GM21723 (cell line): Measurements from ENCODE around the gene TMEM131.

Experiments
- ATAC-seq: cut with Tn5 transposase; IDR thresholded peaks from one replicate; pipeline ENCODE4 v1.9.1; 2021; ENCODE audit warnings: mild to moderate bottlenecking, moderate library complexity; ENCODE audit not compliant: unreplicated experiment

Gene TMEM131

DNA sequence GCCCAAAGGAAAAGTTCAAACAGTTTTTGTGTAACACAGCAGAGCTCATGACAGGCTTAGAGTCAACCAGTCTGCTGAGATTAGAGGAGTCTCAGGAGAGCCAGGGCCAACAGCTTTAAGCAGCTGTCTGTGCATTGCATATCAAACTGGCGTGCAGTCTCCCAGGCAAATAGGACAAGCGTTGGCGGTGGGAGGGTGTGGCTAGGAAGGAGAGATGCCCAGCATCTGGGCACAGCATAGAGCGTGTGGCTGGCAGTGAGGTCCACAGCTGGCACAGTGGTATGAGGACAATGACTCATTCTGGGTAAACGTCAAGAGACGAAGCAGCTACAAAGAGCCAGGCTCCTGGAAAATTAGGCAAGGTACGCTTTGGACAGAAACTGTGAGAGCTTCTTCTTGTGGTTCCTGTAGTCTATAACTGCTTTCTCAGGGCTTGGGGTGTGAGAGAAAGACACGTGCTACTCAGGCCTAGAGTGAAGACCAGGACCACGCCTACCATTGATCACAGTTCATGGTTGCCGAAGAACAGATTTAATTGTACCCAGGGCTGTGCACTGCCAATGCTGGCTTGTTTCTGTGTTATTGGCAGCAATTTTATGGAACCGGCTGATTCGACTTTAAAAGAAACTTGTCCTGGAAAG, 267.5 kb downstream of the TMEM131 start:
- no peak for ATAC-seq

DNA sequence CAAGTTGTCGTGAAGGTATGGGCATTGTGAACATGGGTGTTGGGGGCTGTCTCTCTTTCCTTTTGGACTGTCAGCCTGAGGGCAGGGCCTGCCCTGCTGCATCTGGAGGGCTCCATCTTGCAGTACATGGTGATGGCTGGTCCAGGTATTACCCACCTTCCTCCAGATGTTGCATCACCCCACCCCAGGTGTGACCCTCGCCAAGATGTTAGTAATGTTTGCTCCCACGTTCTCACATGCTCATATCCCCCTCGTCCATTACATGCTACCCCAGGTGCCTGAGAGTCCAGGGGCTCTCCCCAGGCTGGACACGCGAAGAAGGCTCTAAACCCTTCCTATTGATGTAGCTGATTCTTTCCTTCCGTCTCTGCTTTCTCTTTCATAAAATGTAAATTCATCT, 268.5 kb downstream of the TMEM131 start:
- no peak for ATAC-seq

DNA sequence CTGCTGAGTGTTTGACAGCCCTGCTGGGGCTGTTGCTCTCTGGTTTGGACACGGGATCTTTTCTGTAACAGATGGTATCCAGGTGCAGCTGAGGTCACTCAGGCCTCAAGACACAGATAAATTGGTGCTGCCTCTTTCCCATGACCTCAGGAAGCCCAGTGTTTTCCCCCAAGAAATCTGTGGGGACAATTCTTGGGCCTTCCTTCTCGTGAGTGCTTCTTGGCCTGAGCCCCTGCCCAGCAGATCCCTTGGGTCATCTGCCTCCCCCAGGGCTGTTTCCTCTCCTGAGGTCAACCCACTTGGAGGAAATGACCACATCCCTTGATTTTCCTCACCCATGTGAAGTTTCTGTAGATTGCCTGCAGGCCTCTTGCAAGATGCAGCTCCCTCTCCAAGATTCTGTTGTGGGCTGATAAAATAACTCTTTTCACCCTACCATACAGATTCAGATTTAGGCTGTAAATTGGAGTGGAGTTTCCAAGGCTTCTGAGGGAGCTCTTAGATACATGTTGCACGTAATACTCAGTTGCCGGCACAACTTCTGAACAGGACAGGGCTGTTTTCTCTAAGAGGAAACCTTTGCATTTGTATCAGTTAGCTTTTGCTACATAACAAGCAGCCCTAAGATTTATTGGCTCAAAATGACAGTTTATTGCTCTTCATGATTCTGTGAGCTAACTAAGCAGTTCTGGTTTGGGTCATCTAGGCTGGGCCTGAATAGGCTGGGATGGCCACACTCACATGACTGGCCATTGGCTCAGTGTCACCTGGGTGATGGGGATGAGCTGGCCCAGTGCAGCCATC, 269.3 kb downstream of the TMEM131 start:
- no peak for ATAC-seq

DNA sequence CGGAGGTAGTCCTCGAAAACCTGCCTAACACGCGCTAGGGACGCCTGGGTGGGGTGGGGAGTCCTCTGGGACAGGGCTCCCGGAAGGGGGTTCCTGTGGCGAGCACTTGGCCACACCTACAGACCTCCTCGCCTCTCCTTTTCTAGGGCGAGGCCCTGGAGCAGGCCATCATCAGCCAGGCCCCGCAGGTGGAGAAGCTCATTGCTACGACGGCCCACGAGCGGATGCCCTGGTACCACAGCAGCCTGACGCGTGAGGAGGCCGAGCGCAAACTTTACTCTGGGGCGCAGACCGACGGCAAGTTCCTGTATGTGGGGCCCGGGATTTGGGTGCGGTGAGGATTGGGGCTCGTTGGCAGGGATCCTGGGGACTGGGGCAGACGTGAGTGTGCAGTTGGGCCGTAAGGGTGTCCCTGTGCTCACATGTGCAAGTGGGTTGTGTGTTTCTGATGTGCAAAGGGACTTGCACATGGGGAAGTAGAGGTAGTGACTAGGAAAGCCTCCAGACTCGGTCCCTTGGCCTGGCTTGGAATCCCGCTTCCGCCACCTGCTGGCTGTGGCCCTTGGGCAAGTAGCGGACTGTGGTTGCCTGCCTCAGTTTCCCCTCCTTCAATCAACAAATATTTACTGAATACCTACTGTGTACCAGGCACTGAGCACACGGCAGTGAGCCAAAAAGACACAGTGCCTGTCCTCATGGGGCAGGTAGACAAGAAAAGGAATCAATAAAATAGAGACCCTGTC, 270.6 kb downstream of the TMEM131 start:
- ATAC-seq: no peak

DNA sequence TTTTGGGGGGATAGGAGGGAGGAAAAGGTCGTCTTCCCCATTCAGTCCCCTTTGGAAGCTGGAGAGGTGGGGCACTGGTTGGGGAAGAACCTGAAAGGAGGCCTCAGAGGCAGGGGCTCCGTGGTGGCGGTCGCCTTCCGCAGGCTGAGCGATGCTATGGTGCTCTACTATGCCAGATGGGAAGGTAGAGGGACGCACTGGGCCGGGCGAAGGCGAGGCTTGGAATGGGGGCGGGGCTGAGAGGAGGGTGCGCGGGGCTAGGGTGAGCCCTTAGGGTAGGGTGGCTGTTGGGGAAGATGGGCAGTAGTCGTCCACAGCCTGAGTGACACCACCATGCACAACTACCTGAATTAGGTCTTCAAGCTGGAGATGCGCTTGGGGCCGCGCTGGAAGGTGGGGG, 271.2 kb downstream of the TMEM131 start:
- ATAC-seq: no peak

DNA sequence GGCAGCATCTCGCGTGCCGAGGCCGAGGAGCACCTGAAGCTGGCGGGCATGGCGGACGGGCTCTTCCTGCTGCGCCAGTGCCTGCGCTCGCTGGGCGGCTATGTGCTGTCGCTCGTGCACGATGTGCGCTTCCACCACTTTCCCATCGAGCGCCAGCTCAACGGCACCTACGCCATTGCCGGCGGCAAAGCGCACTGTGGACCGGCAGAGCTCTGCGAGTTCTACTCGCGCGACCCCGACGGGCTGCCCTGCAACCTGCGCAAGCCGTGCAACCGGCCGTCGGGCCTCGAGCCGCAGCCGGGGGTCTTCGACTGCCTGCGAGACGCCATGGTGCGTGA, 271.7 kb downstream of the TMEM131 start:
- ATAC-seq: no peak

DNA sequence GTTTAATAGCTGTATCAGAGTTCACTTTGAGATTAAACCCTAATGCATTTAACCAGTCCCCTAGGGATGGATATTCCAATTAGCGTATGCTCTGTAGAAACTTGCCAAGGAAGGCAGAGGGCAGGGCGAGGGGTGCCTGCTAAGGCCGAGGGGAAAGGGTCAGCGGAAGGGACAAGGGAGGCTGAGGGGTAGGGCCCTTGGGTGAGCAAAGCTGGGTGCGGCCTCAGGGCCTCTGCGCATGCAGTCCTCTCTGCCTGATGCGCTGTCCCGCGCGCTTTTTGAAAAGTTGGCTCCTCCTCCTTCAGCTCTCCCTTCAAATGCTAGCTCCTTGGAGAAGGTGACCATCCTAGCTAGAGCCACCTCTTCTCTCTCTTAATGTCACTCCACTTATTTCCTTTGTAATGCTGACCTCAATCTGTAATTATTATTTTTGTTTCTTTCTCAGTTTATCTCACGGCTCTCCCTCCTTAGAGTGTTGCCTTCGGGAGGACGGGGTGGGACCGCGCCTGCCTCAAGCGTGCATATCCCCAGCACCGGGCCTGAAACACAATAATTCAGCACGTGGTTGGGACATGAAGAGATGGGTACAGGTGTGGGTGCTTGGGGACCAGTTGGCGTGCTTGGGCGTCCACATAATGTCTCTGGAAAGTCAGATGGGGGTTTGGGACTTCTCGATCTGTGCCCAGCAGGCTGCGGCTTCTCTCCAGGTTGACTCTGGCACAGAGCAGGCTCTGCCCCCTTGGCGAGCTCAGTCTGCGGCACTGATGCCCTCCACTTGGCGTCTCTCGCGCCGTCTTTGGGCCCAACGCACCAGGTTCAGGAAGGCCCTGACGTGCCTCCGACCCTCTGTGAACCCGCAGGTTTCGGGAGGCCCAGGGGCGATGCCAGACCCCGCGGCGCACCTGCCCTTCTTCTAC, 272.3 kb downstream of the TMEM131 start:
- ATAC-seq: no peak

DNA sequence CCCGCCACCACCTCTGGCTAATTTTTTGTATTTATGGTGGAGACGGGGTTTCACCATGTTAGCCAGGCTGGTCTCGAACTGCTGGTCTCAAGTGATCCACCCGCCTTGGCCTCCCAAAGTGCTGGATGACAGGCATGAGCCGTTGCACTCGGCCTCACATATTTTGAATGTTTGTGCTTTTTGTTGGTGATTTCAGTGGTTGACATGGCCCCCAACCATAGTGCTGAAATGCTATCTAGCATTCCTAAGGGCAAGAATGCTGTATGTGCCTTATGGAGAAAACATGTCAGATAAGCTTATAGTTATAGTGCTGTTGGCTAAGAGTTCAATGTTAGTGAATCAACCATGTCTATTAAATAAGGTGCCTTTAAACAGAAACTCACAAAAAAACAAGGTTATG, 273.5 kb downstream of the TMEM131 start:
- ATAC-seq: no peak

DNA sequence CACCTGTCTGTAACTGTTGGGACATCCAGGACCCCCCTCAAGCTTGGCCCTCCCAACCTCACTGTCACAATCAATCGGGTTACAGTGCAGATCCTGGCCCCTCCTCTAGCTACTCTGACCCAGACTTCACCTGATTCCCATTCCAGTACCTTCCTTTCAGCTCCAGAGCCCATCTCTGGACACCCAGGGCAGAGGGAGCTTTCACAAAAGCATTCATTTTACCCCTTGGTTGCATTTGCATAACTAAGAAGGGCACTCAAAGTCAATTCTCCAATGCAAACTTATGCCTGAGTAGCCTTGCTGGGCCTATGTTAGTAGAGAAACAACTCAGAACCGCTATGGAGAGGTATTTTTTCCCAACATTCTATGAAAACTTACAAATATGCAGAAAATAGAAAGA, 275.0 kb downstream of the TMEM131 start:
- ATAC-seq: no peak

DNA sequence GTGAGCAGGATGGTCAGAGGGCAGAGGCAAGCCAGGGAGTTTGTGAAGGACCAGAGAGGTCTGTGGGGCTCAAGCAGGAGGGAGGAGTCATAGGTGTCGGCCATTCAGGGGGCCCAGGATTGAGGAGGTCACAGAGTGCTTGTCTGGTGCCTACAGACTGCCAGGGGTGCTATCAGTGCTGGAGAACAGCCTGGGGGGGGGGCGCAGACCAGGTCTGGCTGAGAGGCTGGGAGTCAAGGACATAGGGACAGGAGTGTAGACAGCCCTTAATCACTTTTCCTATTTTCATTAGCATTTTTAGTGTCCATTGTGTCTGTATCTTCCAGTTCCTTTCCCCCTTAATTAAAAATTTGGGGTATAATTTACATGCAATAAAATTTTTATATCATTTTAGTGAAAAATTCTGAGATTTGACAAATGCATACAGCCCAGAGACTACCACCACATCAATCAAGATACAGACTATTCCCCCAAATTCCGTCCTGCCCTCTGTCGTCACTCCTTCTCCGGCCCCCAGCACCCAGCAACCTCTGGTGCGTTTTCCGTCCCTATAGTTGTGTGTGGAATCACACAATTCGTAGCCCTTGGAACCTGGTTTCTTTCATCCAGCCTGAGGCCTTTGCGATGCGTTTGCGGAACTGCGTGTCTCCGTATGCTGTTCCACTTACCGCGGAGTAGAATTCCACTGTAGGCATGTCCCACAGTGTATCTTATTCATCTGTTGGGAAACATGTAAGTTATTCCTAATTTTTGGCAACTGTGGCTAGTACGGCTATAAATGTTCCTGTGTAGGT, 276.2 kb downstream of the TMEM131 start:
- ATAC-seq: no peak

DNA sequence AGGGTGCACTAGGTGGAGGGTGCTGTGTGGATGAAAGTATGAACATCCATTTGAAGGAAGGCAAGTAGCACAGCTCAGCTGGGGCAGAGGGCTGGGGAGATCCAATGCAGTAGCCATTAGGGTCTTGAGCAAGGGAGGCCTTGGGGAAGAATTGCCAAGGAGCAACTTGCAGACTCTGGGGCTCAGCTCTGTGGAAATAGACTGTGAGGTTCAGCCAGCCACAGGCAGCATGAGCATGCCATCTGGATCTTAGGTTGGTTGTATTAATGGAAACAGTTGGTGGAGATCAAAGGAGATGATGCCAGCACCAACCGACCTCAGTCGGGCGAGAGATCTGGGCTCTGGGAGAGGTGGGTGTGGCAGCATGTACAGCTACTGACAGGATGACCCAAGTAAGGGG, 276.8 kb downstream of the TMEM131 start:
- ATAC-seq: peak; percentile 10

DNA sequence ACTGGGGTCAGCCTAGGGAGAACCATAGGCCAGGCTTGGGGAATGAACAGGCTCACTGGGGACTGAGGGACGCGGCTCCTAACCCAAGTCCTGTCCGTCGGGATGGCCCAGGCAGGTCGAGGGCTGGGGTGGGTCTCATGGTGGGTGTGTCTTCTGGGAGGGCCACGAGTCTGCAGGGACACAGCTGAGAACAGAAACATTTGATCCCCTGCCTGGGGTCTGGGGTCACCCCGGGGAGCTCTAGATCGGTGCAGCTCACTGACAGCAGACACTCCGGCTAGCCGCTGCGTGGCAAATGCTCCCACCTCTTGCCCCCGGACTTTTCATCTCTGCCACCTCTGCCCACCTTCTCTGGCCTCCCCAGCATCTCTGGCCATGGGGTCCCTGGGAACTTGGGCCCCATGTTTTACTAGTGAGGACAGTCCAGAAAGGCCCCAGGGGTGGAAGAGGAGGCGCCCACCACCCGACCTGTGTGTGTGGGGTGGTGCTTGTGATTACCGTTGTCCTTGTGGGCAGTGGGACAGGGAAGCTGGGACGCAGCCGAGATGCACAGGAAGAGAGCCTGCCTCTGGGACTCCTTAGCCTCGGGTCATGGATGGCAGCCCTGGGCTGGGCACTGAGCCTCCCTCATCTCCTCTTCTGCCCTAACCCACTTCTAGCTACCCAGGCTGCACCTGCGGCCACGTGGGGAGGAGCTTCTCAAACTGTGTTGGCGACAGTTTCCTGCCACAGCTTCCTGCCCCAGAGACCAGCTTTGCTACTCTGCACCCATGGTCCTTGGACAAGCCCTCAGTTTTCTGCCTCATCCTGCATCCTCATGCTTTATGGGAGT, 277.5 kb downstream of the TMEM131 start:
- peak; percentile 75 for ATAC-seq

DNA sequence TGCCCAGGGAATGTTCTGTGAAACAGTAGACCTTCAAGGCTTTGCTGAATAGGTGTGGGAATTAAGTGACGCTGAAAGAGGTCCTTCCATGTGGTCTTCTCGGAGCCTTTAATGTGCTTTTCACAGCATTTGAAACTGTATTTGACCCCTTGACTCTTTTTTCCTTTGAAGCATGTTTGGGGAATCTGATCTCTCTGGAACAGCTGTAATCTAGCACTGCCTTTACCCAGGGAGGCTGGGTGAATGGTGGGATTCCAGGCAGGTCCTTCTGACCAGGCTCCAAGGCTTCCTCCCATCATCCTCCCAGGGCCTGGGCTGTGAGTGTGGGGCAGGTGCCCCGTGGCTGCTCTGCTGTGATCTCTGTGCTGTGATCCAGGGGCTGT, 278.1 kb downstream of the TMEM131 start:
- ATAC-seq: no peak

DNA sequence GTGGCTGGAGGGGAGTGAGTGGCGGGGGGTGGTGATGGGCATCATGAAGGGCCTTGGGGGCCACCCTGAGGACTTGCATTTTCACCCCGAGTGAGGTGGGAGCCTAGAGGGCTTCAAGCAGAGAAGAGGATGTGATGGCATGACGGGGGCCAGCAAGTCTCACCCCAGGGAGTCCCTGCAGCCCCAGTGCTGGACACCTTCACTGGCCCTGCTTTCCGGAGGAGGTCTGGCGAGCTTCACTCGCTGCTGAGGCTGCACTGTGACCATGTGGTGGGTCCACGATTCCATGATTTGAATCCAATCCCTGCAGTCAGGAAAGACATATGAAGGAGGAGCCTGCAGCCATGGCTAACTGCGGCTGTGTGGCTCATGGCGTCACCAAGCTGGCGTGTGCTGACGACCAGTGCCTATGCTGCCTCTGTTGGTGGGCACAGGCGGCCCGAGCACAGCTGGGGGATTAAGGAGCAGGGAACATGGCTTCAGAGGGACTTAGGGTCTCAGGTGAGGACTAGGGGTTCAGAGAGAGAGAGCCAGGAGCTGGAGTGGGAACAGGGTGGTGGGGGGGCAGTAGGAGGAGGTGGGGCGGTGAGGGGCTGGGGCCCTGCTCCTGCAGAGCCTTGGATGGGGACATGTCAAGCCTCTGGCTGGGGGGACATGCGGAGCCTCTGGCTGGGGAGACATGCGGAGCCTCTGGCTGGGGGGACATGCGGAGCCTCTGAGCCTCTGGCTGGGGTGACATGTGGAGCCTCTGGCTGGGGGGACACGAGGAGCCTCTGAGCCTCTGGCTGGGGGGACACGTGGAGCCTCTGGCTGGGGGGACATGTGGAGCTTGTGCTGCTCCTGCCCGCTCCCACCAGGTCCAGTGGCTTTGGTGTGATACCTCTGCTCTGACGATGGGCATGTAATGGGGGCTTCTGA, 278.8 kb downstream of the TMEM131 start:
- ATAC-seq: no peak

DNA sequence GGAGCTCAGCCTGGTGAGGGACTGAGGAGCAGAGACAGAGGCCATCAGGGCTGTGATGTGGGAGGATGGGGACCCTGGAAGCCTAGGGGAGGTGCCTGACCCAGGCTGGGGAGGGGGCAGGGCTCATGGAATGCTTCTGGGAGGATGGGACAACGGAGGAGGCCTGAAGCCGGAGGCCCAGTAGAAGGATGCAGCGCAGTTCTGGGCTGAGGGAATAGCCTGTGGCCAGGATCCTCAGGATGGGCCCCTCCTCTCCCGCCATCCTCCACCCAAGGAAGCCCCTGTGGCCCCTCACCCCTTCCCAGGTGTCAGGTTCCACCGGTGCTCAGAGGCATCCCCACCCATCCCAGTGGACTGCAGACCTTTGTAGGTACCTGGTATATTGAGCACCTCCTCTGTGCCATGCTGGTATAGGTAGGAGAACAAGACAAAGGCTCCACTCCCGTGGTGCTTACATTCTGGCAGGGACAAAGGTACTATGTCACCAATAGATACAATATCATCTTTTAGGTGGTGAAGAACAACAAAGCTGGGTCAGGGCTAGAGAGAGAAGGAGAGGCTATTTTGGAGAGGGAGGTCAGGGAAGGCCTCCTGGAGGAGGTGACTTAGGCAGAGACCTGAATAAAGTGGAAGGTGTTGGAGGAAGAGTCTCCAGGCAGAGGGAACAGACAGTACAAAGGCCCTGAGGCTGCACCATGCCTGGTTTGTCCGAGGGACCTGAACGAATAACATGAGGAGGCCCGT, 279.6 kb downstream of the TMEM131 start:
- no peak for ATAC-seq

DNA sequence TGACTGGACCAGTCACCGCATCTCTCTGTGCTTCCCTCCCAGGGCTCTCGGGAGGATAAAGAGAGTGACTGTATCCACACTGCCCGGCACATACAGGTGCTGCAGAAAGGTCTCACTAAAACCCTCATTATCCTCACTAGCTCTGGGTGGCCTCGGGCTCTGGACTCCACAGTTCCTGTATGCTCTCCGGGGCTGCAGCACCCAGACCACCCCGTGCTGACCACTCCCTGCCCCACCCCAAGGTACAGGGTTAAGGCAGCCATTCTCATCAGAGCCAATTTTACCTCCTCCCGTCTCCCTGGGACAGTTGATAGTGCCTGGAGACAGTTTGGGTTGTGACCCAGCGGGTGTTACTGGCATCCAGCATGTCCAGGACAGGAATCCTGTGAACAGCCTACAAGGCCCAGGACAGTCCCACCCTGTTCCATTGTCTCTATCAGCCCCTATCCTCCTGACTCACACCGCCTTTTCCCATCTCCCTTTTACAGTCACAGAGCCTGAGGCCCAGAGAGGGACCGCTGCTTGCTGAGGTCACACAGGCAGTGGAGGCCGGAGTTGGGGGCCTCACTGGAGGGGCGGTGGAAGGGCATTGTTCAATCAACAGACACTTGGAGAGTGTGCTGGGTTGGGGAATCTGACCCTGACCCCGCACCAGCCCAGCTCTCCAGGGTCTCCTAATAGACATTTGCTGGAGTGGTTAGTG, 280.6 kb downstream of the TMEM131 start:
- no peak for ATAC-seq
